ENCODE results near the gene SUPT7L. TPM values are rescaled to one million over a fixed set of nuclear protein-coding genes. Genes with fewer than 3 reads are reported as not detected.

SUPT7L gene
- total and polyA plus RNA-seq, 7 donors: 7.2 to 27.1 (median 19.7) TPM

- WGBS, 2 donors: 82 to 85% methylated on average over 1 of the region's 1 CpG
- H3K27ac ChIP-seq: no peak overlapping the region
- H3K36me3 ChIP-seq: peaks cover 15 to 79% (median 39%) of the 10 kb centered on the region in 4 donors
- H3K4me1 ChIP-seq: no peaks in the 10 kb centered on the region
- no peak for DNase-seq
- H3K27me3 ChIP-seq: no peaks in the 10 kb centered on the region
- no peak for TF ChIP-seq EP300 (IDR thresholded peaks at IDR 0.05)
- TF ChIP-seq, protein P1, sequence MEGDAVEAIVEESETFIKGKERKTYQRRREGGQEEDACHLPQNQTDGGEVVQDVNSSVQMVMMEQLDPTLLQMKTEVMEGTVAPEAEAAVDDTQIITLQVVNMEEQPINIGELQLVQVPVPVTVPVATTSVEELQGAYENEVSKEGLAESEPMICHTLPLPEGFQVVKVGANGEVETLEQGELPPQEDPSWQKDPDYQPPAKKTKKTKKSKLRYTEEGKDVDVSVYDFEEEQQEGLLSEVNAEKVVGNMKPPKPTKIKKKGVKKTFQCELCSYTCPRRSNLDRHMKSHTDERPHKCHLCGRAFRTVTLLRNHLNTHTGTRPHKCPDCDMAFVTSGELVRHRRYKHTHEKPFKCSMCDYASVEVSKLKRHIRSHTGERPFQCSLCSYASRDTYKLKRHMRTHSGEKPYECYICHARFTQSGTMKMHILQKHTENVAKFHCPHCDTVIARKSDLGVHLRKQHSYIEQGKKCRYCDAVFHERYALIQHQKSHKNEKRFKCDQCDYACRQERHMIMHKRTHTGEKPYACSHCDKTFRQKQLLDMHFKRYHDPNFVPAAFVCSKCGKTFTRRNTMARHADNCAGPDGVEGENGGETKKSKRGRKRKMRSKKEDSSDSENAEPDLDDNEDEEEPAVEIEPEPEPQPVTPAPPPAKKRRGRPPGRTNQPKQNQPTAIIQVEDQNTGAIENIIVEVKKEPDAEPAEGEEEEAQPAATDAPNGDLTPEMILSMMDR (IDR thresholded peaks at IDR 0.05): no peak
- no peak for TF ChIP-seq POLR2A (IDR thresholded peaks at IDR 0.05)
- no peak for TF ChIP-seq POLR2AphosphoS5 (IDR thresholded peaks at IDR 0.05)
- intact Hi-C loops (cut with DNase I): no loop called here
- no peaks in the 10 kb centered on the region for H3K9me3 ChIP-seq
- no peak overlapping the region for H3K4me3 ChIP-seq
Measured at GRCh38 chr2:27621524-27621923, 41.9 kb downstream of the SUPT7L start.

DNA sequence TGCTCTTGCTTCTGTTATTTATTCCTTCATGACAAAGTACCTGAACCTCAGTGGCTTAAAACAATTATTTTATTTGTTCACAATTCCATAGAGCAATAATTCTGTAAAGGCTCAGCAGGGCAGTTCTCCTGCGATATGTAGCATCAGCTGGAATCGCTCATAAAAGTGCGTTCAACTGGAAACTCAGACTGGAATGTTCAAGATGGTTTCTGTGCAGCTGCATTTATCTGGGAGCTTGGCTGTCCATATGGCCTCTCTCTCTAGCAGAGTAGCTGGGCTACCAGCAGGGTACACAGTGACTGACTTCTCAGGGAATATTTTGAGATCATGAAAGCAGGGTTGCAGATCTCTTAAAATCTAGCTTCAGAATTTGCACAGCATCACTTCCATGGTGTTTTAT is 48.1 kb downstream of the SUPT7L start:
- H3K27me3 ChIP-seq: no peaks in the 10 kb centered on the region

GRCh38 chr2:27613985-27614384 is 49.4 kb downstream of the SUPT7L start:
- TF ChIP-seq, protein P1 (IDR thresholded peaks at IDR 0.05): no peak
- TF ChIP-seq POLR2AphosphoS5 (IDR thresholded peaks at IDR 0.05) (no peak), POLR2A (IDR thresholded peaks at IDR 0.05) (no peak), EP300 (IDR thresholded peaks at IDR 0.05) (no peak)
- H3K9me3 ChIP-seq: no peaks in the 10 kb centered on the region
- intact Hi-C loops (cut with DNase I): no loop called here

More for the DNA sequence above, 48.1 kb downstream of the SUPT7L start:
- DNase-seq: no peak
- Histone ChIP-seq H3K9me3 (no peaks in the 10 kb centered on the region), H3K36me3 (peaks cover 8 to 82% (median 39%) of the 10 kb centered on the region in 4 donors), H3K4me1 (no peaks in the 10 kb centered on the region), H3K4me3 (no peak overlapping the region), H3K27ac (no peak overlapping the region)
- TF ChIP-seq EP300 (IDR thresholded peaks at IDR 0.05) (no peak), POLR2AphosphoS5 (IDR thresholded peaks at IDR 0.05) (no peak), POLR2A (IDR thresholded peaks at IDR 0.05) (no peak)
- TF ChIP-seq, protein P1 (IDR thresholded peaks at IDR 0.05): no peak
- intact Hi-C loops (cut with DNase I): no loop called here
- WGBS, 2 donors: 98 to 100% methylated on average over 3 of the region's 3 CpGs

DNA sequence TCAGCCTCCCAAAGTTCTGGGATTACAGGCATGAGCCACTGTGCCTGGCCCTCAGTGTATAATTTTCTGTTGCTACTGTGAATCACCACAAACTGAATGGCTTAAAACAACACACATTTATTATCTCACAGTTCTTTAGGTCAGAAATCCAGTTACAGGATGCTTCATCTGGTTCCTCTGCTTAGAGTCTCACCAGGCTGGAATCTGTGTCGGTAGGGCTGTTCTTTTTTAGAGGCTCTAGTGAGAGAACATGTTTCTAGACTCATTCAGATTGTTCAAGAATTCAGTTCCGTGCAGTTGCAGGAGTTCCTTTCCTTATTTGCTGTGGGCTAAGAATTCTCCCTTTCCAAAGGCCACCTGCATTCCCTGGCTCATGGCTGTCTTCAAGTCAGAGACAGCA is 56.8 kb downstream of the SUPT7L start:
- DNase-seq: no peak
- Histone ChIP-seq H3K4me1 (no peaks in the 10 kb centered on the region), H3K9me3 (no peaks in the 10 kb centered on the region), H3K27me3 (no peaks in the 10 kb centered on the region), H3K4me3 (no peak overlapping the region), H3K27ac (no peak overlapping the region), H3K36me3 (peaks cover 22 to 94% (median 28%) of the 10 kb centered on the region in 4 donors)
- 92 to 95% methylated on average over 2 of the region's 2 CpGs for WGBS, 2 donors
- intact Hi-C loops (cut with DNase I): no loop called here
- TF ChIP-seq POLR2A (IDR thresholded peaks at IDR 0.05) (no peak), EP300 (IDR thresholded peaks at IDR 0.05) (no peak), POLR2AphosphoS5 (IDR thresholded peaks at IDR 0.05) (no peak)
- TF ChIP-seq, protein P1 (IDR thresholded peaks at IDR 0.05): no peak

More at GRCh38 chr2:27613985-27614384, 49.4 kb downstream of the SUPT7L start:
- 25 to 66% methylated on average over 2 of the region's 2 CpGs for WGBS, 2 donors
- Histone ChIP-seq H3K36me3 (peaks cover 8 to 80% (median 38%) of the 10 kb centered on the region in 4 donors), H3K27me3 (no peaks in the 10 kb centered on the region), H3K4me3 (no peak overlapping the region), H3K4me1 (no peaks in the 10 kb centered on the region), H3K27ac (no peak overlapping the region)
- no peak for DNase-seq

Small RNAs within 50 kb of the gene (small RNA-seq; reads per million reads assigned to genes)
- 0 reads per million in 3 donors for gene RF00340

Other genes starting within 250 kb of the SUPT7L start
- 10 to 100 TPM; 78.5 to 93.5 (median 86.4) TPM for gene NRBP1, start 235.0 kb downstream of the SUPT7L start, total RNA-seq
- gene NRBP1, start 235.0 kb downstream of the SUPT7L start, polyA plus RNA-seq: 10 to 100 TPM; 60.8 to 72.8 (median 72.7) TPM
- gene KRTCAP3, start 221.2 kb downstream of the SUPT7L start, total RNA-seq: under 1 TPM in 1 of 4 donors, not detected in 3; 0.54 TPM
- gene KRTCAP3, start 221.2 kb downstream of the SUPT7L start, polyA plus RNA-seq: 10 to 100 TPM; 33.0 to 93.5 (median 46.5) TPM
- 10 to 100 TPM; 25.7 to 37.7 (median 33.9) TPM for gene IFT172, start 173.9 kb downstream of the SUPT7L start, total RNA-seq
- 100 to 1,000 TPM in 2 of 3 donors, 10 to 100 TPM in 1; 82.3 to 139 (median 123) TPM for gene IFT172, start 173.9 kb downstream of the SUPT7L start, polyA plus RNA-seq
- 1 to 10 TPM; 6.1 to 6.8 (median 6.6) TPM for gene FNDC4, start 168.4 kb downstream of the SUPT7L start, total RNA-seq
- gene FNDC4, start 168.4 kb downstream of the SUPT7L start, polyA plus RNA-seq: 1 to 10 TPM in 2 of 3 donors, under 1 TPM in 1; 0.69 to 4.9 (median 4.8) TPM
- gene GCKR, start 166.8 kb downstream of the SUPT7L start, total RNA-seq: 1 to 10 TPM in 1 of 4 donors, not detected in 3; 1.1 TPM
- gene GCKR, start 166.8 kb downstream of the SUPT7L start, polyA plus RNA-seq: under 1 TPM in 1 of 3 donors, not detected in 2; 0.32 TPM
- 10 to 100 TPM; 30.7 to 44.3 (median 39.4) TPM for gene ZNF512, start 80.6 kb downstream of the SUPT7L start, total RNA-seq
- 10 to 100 TPM in 1 of 3 donors, 1 to 10 TPM in 2; 3.9 to 13.8 (median 6.6) TPM for gene ZNF512, start 80.6 kb downstream of the SUPT7L start, polyA plus RNA-seq
- gene CCDC121, start 34.6 kb downstream of the SUPT7L start, total RNA-seq: 1 to 10 TPM; 3.8 to 8.6 (median 8.0) TPM
- gene CCDC121, start 34.6 kb downstream of the SUPT7L start, polyA plus RNA-seq: 1 to 10 TPM; 1.6 to 2.4 (median 1.7) TPM
- gene GPN1, start 34.6 kb downstream of the SUPT7L start, total RNA-seq: 10 to 100 TPM; 15.2 to 24.4 (median 21.0) TPM
- 10 to 100 TPM; 28.0 to 31.2 (median 31.0) TPM for gene GPN1, start 34.6 kb downstream of the SUPT7L start, polyA plus RNA-seq
- gene SLC4A1AP, start 275 bp upstream of the SUPT7L start, total RNA-seq: 10 to 100 TPM; 16.0 to 21.4 (median 18.6) TPM
- gene SLC4A1AP, start 275 bp upstream of the SUPT7L start, polyA plus RNA-seq: 10 to 100 TPM; 10.2 to 15.7 (median 11.3) TPM
- gene MRPL33, start 108.1 kb upstream of the SUPT7L start, total RNA-seq: 100 to 1,000 TPM; 178 to 324 (median 239) TPM
- gene MRPL33, start 108.1 kb upstream of the SUPT7L start, polyA plus RNA-seq: 100 to 1,000 TPM; 110 to 208 (median 152) TPM
- gene RBKS, start 226.8 kb upstream of the SUPT7L start, total RNA-seq: 1 to 10 TPM in 3 of 4 donors, under 1 TPM in 1; 0.55 to 3.1 (median 1.9) TPM
- gene RBKS, start 226.8 kb upstream of the SUPT7L start, polyA plus RNA-seq: 10 to 100 TPM in 2 of 3 donors, 1 to 10 TPM in 1; 5.1 to 28.0 (median 13.2) TPM
- 10 to 100 TPM; 24.4 to 52.3 (median 31.2) TPM for gene BABAM2, start 227.1 kb upstream of the SUPT7L start, total RNA-seq
- 10 to 100 TPM; 22.9 to 25.2 (median 25.0) TPM for gene BABAM2, start 227.1 kb upstream of the SUPT7L start, polyA plus RNA-seq

Data from sigmoid colon (tissue), 7 donors.